CD8-positive, alpha-beta memory T cell (primary cell): ENCODE results near the gene AGPAT1. TPM values are rescaled to one million over a fixed set of nuclear protein-coding genes. Genes with fewer than 3 reads are reported as not detected.

Experiments used
- CTCF ChIA-PET: fragments of 350-600 bp; sonication (Branson Sonifier 250); formaldehyde crosslinking; loops from one replicate; lab custom pipeline; 2021; ENCODE audit warnings: antibody characterized with exemption; lab: Charles Lee
- POLR2A ChIA-PET: fragments of 350-600 bp; sonication (Branson Sonifier 250); formaldehyde crosslinking; loops from one replicate; lab custom pipeline; 2021; ENCODE audit warnings: antibody characterized with exemption; lab: Charles Lee
- DNase-seq, 5 donors: peaks; one replicate each; pipeline versions ENCODE4 v3.0.0 to v3.0.0-alpha.2; 2020 to 2022; ENCODE audit warnings: mixed read lengths in 1 of 5
- H3K27ac ChIP-seq: one replicate; pipeline ENCODE4 v1.7.0; 2013; ENCODE audit warnings: low read depth, mild to moderate bottlenecking, low read length, moderate library complexity
- H3K27me3 ChIP-seq: 2 replicates; pipeline ENCODE4 v1.7.0; 2013; ENCODE audit warnings: low read length, mild to moderate bottlenecking; ENCODE audit not compliant: insufficient read depth, poor library complexity, severe bottlenecking
- H3K36me3 ChIP-seq: 2 replicates; pipeline ENCODE4 v1.7.0; 2013; ENCODE audit warnings: mild to moderate bottlenecking, low read length, moderate library complexity; ENCODE audit not compliant: insufficient read depth
- H3K4me1 ChIP-seq: 2 replicates; pipeline ENCODE4 v1.7.0; 2013; ENCODE audit warnings: mild to moderate bottlenecking, low read length, moderate library complexity; ENCODE audit not compliant: insufficient read depth
- H3K4me3 ChIP-seq: 2 replicates; pipeline ENCODE4 v1.7.0; 2013; ENCODE audit warnings: mild to moderate bottlenecking, low read length
- H3K9me3 ChIP-seq: 2 replicates; pipeline ENCODE4 v1.7.0; 2013; ENCODE audit warnings: mild to moderate bottlenecking, low read length
- H3K27ac Mint-ChIP-seq, 8 donors: one replicate each; pipeline ENCODE4 v1.8.0; 2020 to 2021; ENCODE audit warnings: mixed read lengths in 8 of 8, mild to moderate bottlenecking in 6 of 8, inconsistent platforms in 3 of 8, moderate library complexity in 3 of 8
- H3K27me3 Mint-ChIP-seq, 2 donors: one replicate each; pipeline ENCODE4 v1.8.0; 2020 to 2021; ENCODE audit warnings: mixed read lengths in 2 of 2, mild to moderate bottlenecking in 1 of 2, moderate library complexity in 1 of 2
- H3K36me3 Mint-ChIP-seq, 3 donors: one replicate each; pipeline ENCODE4 v1.8.0; 2020 to 2021; ENCODE audit warnings: mixed read lengths in 3 of 3, inconsistent platforms in 1 of 3, mild to moderate bottlenecking in 1 of 3
- H3K4me1 Mint-ChIP-seq, 3 donors: one replicate each; pipeline ENCODE4 v1.8.0; 2020 to 2021; ENCODE audit warnings: mixed read lengths in 3 of 3, inconsistent platforms in 1 of 3, mild to moderate bottlenecking in 1 of 3
- H3K4me3 Mint-ChIP-seq, 7 donors: one replicate each; pipeline ENCODE4 v1.8.0; 2020 to 2021; ENCODE audit warnings: mixed read lengths in 7 of 7, mild to moderate bottlenecking in 6 of 7, moderate library complexity in 4 of 7, inconsistent platforms in 2 of 7
- H3K9me3 Mint-ChIP-seq, 5 donors: one replicate each; pipeline ENCODE4 v1.8.0; 2020 to 2022; ENCODE audit warnings: mixed read lengths in 5 of 5, mild to moderate bottlenecking in 3 of 5, moderate library complexity in 2 of 5, inconsistent platforms in 1 of 5
- polyA plus RNA-seq: library from polyadenylated mRNA; unstranded; fragments of 300-500 nt; fragmentation: Illumina TruSeq; gene quantifications from one replicate; pipeline ENCODE4 v1.2.3, GENCODE V29; 2021
- total RNA-seq, 2 experiments: library from RNA; stranded (reverse); gene quantifications; one replicate each; pipeline ENCODE4 v1.2.3, GENCODE V29; 2021

The AGPAT1 gene
- total and polyA plus RNA-seq, 3 experiments from 2014 or later = 23.5 to 42.6 (median 42.5) TPM

- Mint-ChIP-seq H3K9me3 (no peaks in the 10 kb centered on the region), H3K4me3 (peak overlapping the region in 1 of 7 donors; percentile 42), H3K27ac (peak overlapping the region in 2 of 8 donors; percentile 23 to 74), H3K27me3 (peaks cover 0 to 1% of the 10 kb centered on the region in 2 donors), H3K36me3 (peaks cover 9 to 80% (median 29%) of the 10 kb centered on the region in 3 donors), H3K4me1 (peaks cover 44 to 64% (median 59%) of the 10 kb centered on the region in 3 donors)
- H3K36me3 ChIP-seq = peaks cover 25% of the 10 kb centered on the region
- no peaks in the 10 kb centered on the region for H3K9me3 ChIP-seq
- CTCF ChIA-PET = interaction anchor here (1.0 to 1.4 kb wide), 3 partner anchors 8 to 13 kb away, joined by 3 to 4 read pairs (median 3); no protein-coding TSS in a partner anchor
- no peaks in the 10 kb centered on the region for H3K27me3 ChIP-seq
- H3K27ac ChIP-seq = peak overlapping the region; percentile 20
- H3K4me1 ChIP-seq = peaks cover 43% of the 10 kb centered on the region
- DNase-seq = peak in 1 of 5 donors; percentile 47
- H3K4me3 ChIP-seq = no peak overlapping the region
- POLR2A ChIA-PET = interaction anchor here (1.1 kb wide), 1 partner anchor 10 kb away, joined by 4 read pairs; the partner anchor contains the start of gene GPSM3
Measured at GRCh38 chr6:32182555-32182981, 6.7 kb upstream of the AGPAT1 start.

- peaks cover 9 to 75% (median 24%) of the 10 kb centered on the region in 3 donors for H3K36me3 Mint-ChIP-seq
- ChIA-PET POLR2A (interaction anchor here (0.5 kb wide), 1 partner anchor 532 kb away, joined by 4 read pairs; no protein-coding TSS in a partner anchor), CTCF (interaction anchor here (1.0 to 1.4 kb wide), 2 partner anchors 9 to 12 kb away, joined by 3 read pairs; no protein-coding TSS in a partner anchor)
- Histone ChIP-seq H3K36me3 (peaks cover 20% of the 10 kb centered on the region), H3K4me1 (peaks cover 41% of the 10 kb centered on the region), H3K27me3 (no peaks in the 10 kb centered on the region), H3K4me3 (no peak overlapping the region), H3K9me3 (no peaks in the 10 kb centered on the region), H3K27ac (peak overlapping the region; percentile 20)
- peak overlapping the region in 1 of 7 donors; percentile 42 for H3K4me3 Mint-ChIP-seq
- peaks cover 45 to 64% (median 59%) of the 10 kb centered on the region in 3 donors for H3K4me1 Mint-ChIP-seq
- no peaks in the 10 kb centered on the region for H3K9me3 Mint-ChIP-seq
- DNase-seq = peak in 1 of 5 donors; percentile 42
- H3K27ac Mint-ChIP-seq = peak overlapping the region in 3 of 8 donors; percentile 17 to 80 (median 48)
- H3K27me3 Mint-ChIP-seq = peaks cover 0 to 1% of the 10 kb centered on the region in 2 donors
Measured at GRCh38 chr6:32181915-32182529, 6.1 kb upstream of the AGPAT1 start.

GRCh38 chr6:32181148-32181702 is 5.3 kb upstream of the AGPAT1 start:
- Histone ChIP-seq H3K9me3 (no peaks in the 10 kb centered on the region), H3K4me1 (peaks cover 42% of the 10 kb centered on the region), H3K27ac (no peak overlapping the region), H3K4me3 (no peak overlapping the region), H3K27me3 (no peaks in the 10 kb centered on the region), H3K36me3 (peaks cover 12% of the 10 kb centered on the region)
- POLR2A ChIA-PET = interaction anchor here (1.4 kb wide), 1 partner anchor 14 kb away, joined by 4 read pairs; no protein-coding TSS in a partner anchor
- Mint-ChIP-seq H3K27ac (peak overlapping the region in 4 of 8 donors; percentile 62 to 83 (median 78)), H3K4me1 (peaks cover 45 to 64% (median 59%) of the 10 kb centered on the region in 3 donors), H3K27me3 (peaks cover 0 to 1% of the 10 kb centered on the region in 2 donors), H3K9me3 (no peaks in the 10 kb centered on the region), H3K36me3 (peaks cover 4 to 67% (median 19%) of the 10 kb centered on the region in 3 donors), H3K4me3 (peak overlapping the region in 1 of 7 donors; percentile 69)
- CTCF ChIA-PET = interaction anchor here (1.4 kb wide), 1 partner anchor 13 kb away, joined by 3 read pairs; no protein-coding TSS in a partner anchor
- no peak for DNase-seq

GRCh38 chr6:32179766-32180405 is 4.0 kb upstream of the AGPAT1 start:
- Histone ChIP-seq H3K4me3 (no peak overlapping the region), H3K27me3 (no peaks in the 10 kb centered on the region), H3K4me1 (peaks cover 45% of the 10 kb centered on the region), H3K9me3 (no peaks in the 10 kb centered on the region), H3K27ac (peak overlapping the region; percentile 93), H3K36me3 (peaks cover 8% of the 10 kb centered on the region)
- ChIA-PET CTCF (interaction anchor here (0.7 to 2.1 kb wide), 2 partner anchors 13 to 15 kb away, joined by 3 to 19 read pairs; partner anchors contain the start of gene GPSM3), POLR2A (interaction anchor here (1.4 to 4.4 kb wide), 3 partner anchors 10 to 16 kb away, joined by 4 to 20 read pairs (median 17); partner anchors contain the start of gene PBX2)
- peaks cover 4 to 59% (median 13%) of the 10 kb centered on the region in 3 donors for H3K36me3 Mint-ChIP-seq
- H3K4me3 Mint-ChIP-seq = peak overlapping the region in 6 of 7 donors; percentile 35 to 99 (median 76)
- no peaks in the 10 kb centered on the region for H3K9me3 Mint-ChIP-seq
- DNase-seq = no peak
- peaks cover 47 to 66% (median 60%) of the 10 kb centered on the region in 3 donors for H3K4me1 Mint-ChIP-seq
- peak overlapping the region in 6 of 8 donors; percentile 53 to 99 (median 97) for H3K27ac Mint-ChIP-seq
- no peaks in the 10 kb centered on the region for H3K27me3 Mint-ChIP-seq

- no peaks in the 10 kb centered on the region for H3K9me3 Mint-ChIP-seq
- peaks cover 56 to 73% (median 71%) of the 10 kb centered on the region in 3 donors for H3K4me1 Mint-ChIP-seq
- Histone ChIP-seq H3K27ac (peak overlapping the region; percentile 93), H3K4me3 (peak overlapping the region; percentile 75), H3K27me3 (no peaks in the 10 kb centered on the region), H3K4me1 (peaks cover 56% of the 10 kb centered on the region), H3K9me3 (no peaks in the 10 kb centered on the region), H3K36me3 (peaks cover 8% of the 10 kb centered on the region)
- peak overlapping the region; percentile 92 to 99 (median 98) for H3K27ac Mint-ChIP-seq
- CTCF ChIA-PET = interaction anchor here (0.7 to 2.1 kb wide), 4 partner anchors 10 to 24 kb away, joined by 3 to 19 read pairs (median 4); partner anchors contain the start of gene GPSM3
- H3K4me3 Mint-ChIP-seq = peak overlapping the region; percentile 82 to 99 (median 95)
- no peaks in the 10 kb centered on the region for H3K27me3 Mint-ChIP-seq
- H3K36me3 Mint-ChIP-seq = peaks cover 4 to 52% (median 13%) of the 10 kb centered on the region in 3 donors
- POLR2A ChIA-PET = interaction anchor here (2.4 to 4.4 kb wide), 3 partner anchors 11 to 17 kb away, joined by 17 to 20 read pairs (median 17); partner anchors contain the start of genes GPSM3 and PBX2
- DNase-seq = no peak
Measured at GRCh38 chr6:32178547-32179440, 2.9 kb upstream of the AGPAT1 start.

- peak within 1 kb of the TSS; percentile 82 to 99 (median 95) for H3K4me3 Mint-ChIP-seq
- Histone ChIP-seq H3K9me3 (no peaks in the 10 kb centered on the region), H3K36me3 (no peaks in the 10 kb centered on the region), H3K27me3 (no peaks in the 10 kb centered on the region), H3K4me1 (peaks cover 63% of the 10 kb centered on the region), H3K27ac (peak within 1 kb of the TSS; percentile 93), H3K4me3 (peak within 1 kb of the TSS; percentile 75)
- H3K36me3 Mint-ChIP-seq = peaks cover 4 to 44% (median 13%) of the 10 kb centered on the region in 3 donors
- POLR2A ChIA-PET = interaction anchor here (0.9 to 4.4 kb wide), 5 partner anchors 12 to 315 kb away, joined by 3 to 20 read pairs (median 17); partner anchors contain the start of genes GPSM3, NEU1 and PBX2
- peak within 1 kb of the TSS; percentile 92 to 99 (median 98) for H3K27ac Mint-ChIP-seq
- peak; percentile 86 to 99 (median 97) for DNase-seq
- peaks cover 61 to 79% (median 78%) of the 10 kb centered on the region in 3 donors for H3K4me1 Mint-ChIP-seq
- CTCF ChIA-PET = interaction anchor here (0.8 to 2.5 kb wide), 5 partner anchors 12 to 1779 kb away, joined by 3 to 16 read pairs (median 4); partner anchors contain the start of genes GPSM3 and PBX2
- H3K9me3 Mint-ChIP-seq = no peaks in the 10 kb centered on the region
- no peaks in the 10 kb centered on the region for H3K27me3 Mint-ChIP-seq
Measured at GRCh38 chr6:32177788-32178546, 2.1 kb upstream of the AGPAT1 start, which contains the start of gene RNF5. Gene RNF5, plus strand, starts transcription at chr6:32178405. Its CDS starts 107 bp downstream, at chr6:32178512.
